HFF-Myc (cell line): Measurements from ENCODE around the gene RAPGEF1.

Source experiments
- DNase-seq: peaks from one replicate; pipeline ENCODE4 v3.0.0-alpha.2; 2011; ENCODE audit warnings: low read depth; ENCODE audit errors: extremely low read depth
- H3K4me3 ChIP-seq: replicated peaks from 2 replicates; pipeline ENCODE4 v1.5.1; 2011; ENCODE audit warnings: low read depth, mild to moderate bottlenecking, control low read depth, low read length
- TF ChIP-seq, protein P1 (sequence below): IDR thresholded peaks from 2 replicates; pipeline ENCODE4 v1.5.1; 2012; ENCODE audit warnings: mild to moderate bottlenecking, low read depth, low read length, control low read depth; ENCODE audit errors: missing control alignments

RAPGEF1 gene

DNA sequence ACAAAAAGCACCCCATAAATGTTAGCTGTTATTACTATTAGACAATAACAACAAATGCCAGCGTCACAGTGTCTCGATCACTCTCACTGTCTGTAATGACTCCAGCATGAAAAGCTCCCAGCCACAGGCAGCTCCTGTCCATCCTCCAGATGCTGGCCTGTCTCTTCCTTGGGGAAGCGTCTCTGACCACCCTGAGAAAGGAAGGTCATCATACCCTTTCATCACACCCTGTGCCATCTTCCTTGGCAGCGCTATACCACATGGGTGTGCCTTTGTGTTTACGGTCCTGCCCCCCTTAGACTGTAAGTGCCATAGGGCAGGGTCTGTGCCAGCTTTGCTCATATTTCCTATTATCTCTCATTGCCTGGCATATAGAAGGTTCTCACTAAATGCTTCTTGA is 104.0 kb downstream of the RAPGEF1 start:
- no peak for DNase-seq
- no peak overlapping the region for H3K4me3 ChIP-seq
- TF ChIP-seq, protein P1, sequence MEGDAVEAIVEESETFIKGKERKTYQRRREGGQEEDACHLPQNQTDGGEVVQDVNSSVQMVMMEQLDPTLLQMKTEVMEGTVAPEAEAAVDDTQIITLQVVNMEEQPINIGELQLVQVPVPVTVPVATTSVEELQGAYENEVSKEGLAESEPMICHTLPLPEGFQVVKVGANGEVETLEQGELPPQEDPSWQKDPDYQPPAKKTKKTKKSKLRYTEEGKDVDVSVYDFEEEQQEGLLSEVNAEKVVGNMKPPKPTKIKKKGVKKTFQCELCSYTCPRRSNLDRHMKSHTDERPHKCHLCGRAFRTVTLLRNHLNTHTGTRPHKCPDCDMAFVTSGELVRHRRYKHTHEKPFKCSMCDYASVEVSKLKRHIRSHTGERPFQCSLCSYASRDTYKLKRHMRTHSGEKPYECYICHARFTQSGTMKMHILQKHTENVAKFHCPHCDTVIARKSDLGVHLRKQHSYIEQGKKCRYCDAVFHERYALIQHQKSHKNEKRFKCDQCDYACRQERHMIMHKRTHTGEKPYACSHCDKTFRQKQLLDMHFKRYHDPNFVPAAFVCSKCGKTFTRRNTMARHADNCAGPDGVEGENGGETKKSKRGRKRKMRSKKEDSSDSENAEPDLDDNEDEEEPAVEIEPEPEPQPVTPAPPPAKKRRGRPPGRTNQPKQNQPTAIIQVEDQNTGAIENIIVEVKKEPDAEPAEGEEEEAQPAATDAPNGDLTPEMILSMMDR: no peak

DNA sequence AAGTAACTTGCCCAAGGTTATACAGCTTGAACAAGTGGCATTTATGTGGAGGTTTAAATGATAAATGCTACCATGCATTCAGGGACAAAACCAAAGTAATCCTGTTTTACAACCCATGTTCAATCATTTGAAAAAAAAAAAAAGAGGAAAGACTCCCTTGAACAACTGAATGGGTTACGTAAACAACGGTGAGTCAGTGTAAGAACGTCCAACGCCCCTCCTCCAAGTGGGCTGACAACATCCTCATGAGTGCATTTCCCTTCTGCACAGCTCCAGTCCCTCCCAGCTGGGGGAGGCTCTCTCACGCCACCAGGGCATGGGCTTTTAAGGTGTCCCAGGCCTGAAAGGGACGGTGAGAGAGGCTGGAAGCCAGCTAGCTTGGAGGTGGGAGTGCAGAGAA is 104.6 kb downstream of the RAPGEF1 start:
- TF ChIP-seq, protein P1: no peak
- peak; percentile 94 for DNase-seq
- no peak overlapping the region for H3K4me3 ChIP-seq

DNA sequence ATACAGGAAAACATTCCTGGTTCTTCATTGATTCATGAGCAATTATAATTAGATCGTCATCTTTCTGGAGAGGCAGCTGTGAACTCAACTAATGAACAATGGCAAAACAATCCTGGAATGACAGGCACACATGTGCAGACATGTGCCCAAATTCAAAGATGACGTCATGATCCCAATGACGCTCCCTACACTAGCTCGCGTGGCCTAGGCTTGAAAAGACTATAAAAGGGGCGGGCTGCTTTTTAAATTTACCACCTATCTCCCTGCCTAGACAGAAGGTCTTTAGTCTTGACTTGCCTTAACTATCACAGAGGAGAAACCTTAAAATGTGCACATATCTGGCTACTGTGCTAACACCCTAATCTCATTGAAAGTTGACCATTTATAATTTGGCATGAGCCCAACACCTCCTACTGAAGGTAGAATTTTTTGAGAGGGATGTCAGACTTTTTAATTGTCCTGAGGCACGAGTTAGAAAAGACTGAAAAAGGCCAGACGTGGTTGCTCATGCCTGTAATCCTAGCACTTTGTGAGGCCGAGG is 106.3 kb downstream of the RAPGEF1 start:
- TF ChIP-seq, protein P1: no peak
- DNase-seq: no peak
- H3K4me3 ChIP-seq: no peak overlapping the region

DNA sequence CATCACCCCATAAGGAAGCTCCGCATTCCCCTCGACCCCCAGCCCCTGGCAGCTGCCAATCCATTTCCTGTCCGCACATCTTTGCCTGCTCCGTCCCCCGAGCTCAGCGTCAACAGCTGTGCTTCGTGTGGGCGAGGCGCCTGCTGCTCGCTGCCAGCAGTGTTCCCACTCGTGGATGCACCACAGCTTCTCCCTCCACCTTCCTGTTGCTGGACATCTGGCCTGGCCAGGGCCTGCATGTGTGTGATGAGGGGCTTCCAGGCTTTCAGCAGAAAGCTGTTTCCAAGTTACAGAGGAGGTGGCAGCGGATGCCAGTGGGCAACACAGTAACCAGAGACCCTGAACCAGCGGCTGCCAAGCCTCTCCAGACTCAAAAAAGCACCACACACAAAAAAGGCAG is 108.6 kb downstream of the RAPGEF1 start:
- no peak for DNase-seq
- TF ChIP-seq, protein P1: no peak
- no peak overlapping the region for H3K4me3 ChIP-seq

DNA sequence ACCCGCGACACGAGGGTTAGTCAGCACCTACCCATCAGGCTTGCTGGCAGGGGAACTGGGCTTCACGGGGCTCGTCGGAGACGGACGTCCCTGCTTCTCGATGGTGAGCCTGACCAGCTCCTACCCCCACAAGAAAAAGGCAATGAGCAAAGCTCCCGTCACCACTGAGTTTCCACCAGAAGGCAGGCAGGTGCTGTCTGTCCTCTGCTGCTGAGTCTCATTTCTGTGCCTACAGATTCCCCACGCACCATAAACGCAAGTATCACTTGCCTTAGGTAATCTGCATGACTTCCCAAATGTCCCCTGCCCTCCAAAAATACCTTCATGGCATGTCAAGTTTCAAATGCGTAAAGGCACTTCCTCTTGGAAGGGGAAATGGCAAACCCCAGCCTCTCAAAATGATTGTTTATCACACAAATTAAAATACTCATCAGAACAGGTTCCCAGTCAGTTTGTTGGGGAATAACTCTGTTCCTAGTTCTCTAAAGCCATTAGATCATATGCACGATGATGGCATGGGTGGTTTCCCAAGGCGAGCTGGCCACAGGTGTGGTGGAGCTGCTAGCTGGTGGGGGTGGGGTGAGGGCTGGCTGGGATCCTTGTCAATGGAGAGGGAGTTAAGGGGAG is 109.6 kb downstream of the RAPGEF1 start:
- DNase-seq: no peak
- TF ChIP-seq, protein P1: no peak
- H3K4me3 ChIP-seq: no peak overlapping the region

DNA sequence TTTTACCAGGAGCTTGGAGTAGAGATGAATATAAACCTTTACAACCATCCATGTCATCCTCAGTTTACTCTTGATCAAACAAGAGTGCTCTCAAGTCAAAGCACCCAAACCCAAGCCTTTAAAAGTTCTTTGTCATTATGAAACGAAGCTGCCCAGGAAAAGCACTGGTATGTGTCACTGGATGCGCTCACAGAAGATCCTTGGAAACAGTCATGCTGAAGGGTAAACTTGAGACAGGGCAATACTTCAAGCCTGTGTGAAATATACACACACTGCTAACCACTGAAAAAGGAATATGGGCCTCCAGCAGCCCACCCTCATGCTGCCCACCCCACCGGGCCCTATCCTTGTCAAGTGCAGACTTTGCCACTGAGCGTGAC is 110.1 kb downstream of the RAPGEF1 start:
- no peak overlapping the region for H3K4me3 ChIP-seq
- DNase-seq: no peak
- TF ChIP-seq, protein P1: no peak

DNA sequence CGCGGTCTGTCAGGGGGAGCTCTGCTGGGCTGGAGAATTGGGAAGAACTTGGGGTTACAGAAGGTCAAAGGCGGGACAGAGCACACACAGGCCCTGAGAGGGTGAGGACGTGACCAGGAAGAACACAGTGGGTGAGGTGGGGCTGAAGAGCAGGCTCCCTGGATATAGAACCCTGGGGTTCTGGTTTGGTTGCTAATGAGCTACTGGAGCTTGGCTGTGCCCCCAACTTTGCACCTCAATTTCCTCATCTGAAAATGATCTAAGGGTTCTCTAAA is 110.7 kb downstream of the RAPGEF1 start:
- no peak overlapping the region for H3K4me3 ChIP-seq
- TF ChIP-seq, protein P1: no peak
- DNase-seq: no peak
